IgD-negative memory B cell (primary cell): Measurements from ENCODE around the gene SORT1. TPM values are rescaled to one million over a fixed set of nuclear protein-coding genes. Genes with fewer than 3 reads are reported as not detected.
"Not testable (repeated sequence)": the region's sequence is repeated elsewhere in the genome, so short reads cannot be mapped to it uniquely, and the experiment has no call there.

Experiments used
- H3K27ac Mint-ChIP-seq, 3 donors: one replicate each; pipeline ENCODE4 v1.8.0; 2020 to 2022; ENCODE audit warnings: mild to moderate bottlenecking in 3 of 3, mixed read lengths in 3 of 3, moderate library complexity in 1 of 3
- H3K27me3 Mint-ChIP-seq: one replicate; pipeline ENCODE4 v1.8.0; 2021; ENCODE audit warnings: mixed read lengths
- H3K36me3 Mint-ChIP-seq: one replicate; pipeline ENCODE4 v1.8.0; 2020; ENCODE audit warnings: mild to moderate bottlenecking, mixed read lengths
- H3K4me1 Mint-ChIP-seq, 3 donors: one replicate each; pipeline ENCODE4 v1.8.0; 2020 to 2022; ENCODE audit warnings: mixed read lengths in 3 of 3, mild to moderate bottlenecking in 1 of 3
- H3K4me3 Mint-ChIP-seq, 4 donors: one replicate each; pipeline ENCODE4 v1.8.0; 2020 to 2022; ENCODE audit warnings: mild to moderate bottlenecking in 4 of 4, mixed read lengths in 4 of 4, moderate library complexity in 3 of 4
- H3K9me3 Mint-ChIP-seq, 3 donors: one replicate each; pipeline ENCODE4 v1.8.0; 2020 to 2021; ENCODE audit warnings: mixed read lengths in 3 of 3, mild to moderate bottlenecking in 1 of 3
- polyA plus RNA-seq: library from polyadenylated mRNA; unstranded; fragments of 300-500 nt; fragmentation: Illumina TruSeq; gene quantifications from one replicate; pipeline ENCODE4 v1.2.3, GENCODE V29; 2021

SORT1 gene
- polyA plus RNA-seq, 1 donor from 2014 or later, result 0.09 TPM

GRCh38 chr1:109404838-109405237, 7.1 kb upstream of the SORT1 start:
- Mint-ChIP-seq H3K36me3 (peaks cover 14% of the 10 kb centered on the region), H3K4me3 (peak overlapping the region in 2 of 4 donors; percentile 36 to 67), H3K27me3 (no peaks in the 10 kb centered on the region), H3K27ac (peak overlapping the region in 1 of 3 donors; percentile 67), H3K9me3 (peaks cover 0 to 2% (median 0%) of the 10 kb centered on the region in 3 donors), H3K4me1 (peaks cover 6 to 9% (median 6%) of the 10 kb centered on the region in 3 donors)

- Mint-ChIP-seq H3K9me3 (peaks cover 0 to 2% (median 0%) of the 10 kb centered on the region in 3 donors), H3K27me3 (peaks cover 12% of the 10 kb centered on the region), H3K4me3 (no peak overlapping the region), H3K4me1 (peaks cover 7 to 12% (median 8%) of the 10 kb centered on the region in 3 donors), H3K36me3 (peaks cover 12% of the 10 kb centered on the region), H3K27ac (no peak overlapping the region)
Measured at GRCh38 chr1:109402025-109402424, 4.3 kb upstream of the SORT1 start.

- H3K9me3 Mint-ChIP-seq, result peaks cover 0 to 2% (median 0%) of the 10 kb centered on the region in 3 donors
- peaks cover 8% of the 10 kb centered on the region for H3K36me3 Mint-ChIP-seq
- no peak overlapping the region for H3K27ac Mint-ChIP-seq
- no peak overlapping the region for H3K4me3 Mint-ChIP-seq
- peaks cover 10 to 27% (median 16%) of the 10 kb centered on the region in 3 donors for H3K4me1 Mint-ChIP-seq
- peaks cover 30% of the 10 kb centered on the region for H3K27me3 Mint-ChIP-seq
Measured at GRCh38 chr1:109400035-109400655, 2.4 kb upstream of the SORT1 start.

GRCh38 chr1:109399326-109399957, 1.7 kb upstream of the SORT1 start:
- H3K4me3 Mint-ChIP-seq, result peak overlapping the region in 2 of 4 donors; percentile 34 to 68
- peaks cover 35% of the 10 kb centered on the region for H3K27me3 Mint-ChIP-seq
- peaks cover 4 to 21% (median 10%) of the 10 kb centered on the region in 3 donors for H3K4me1 Mint-ChIP-seq
- peaks cover 2% of the 10 kb centered on the region for H3K36me3 Mint-ChIP-seq
- no peaks in the 10 kb centered on the region for H3K9me3 Mint-ChIP-seq
- no peak overlapping the region for H3K27ac Mint-ChIP-seq

GRCh38 chr1:109398343-109399225, 866 bp upstream of the SORT1 start:
- Mint-ChIP-seq H3K27me3 (peaks cover 40% of the 10 kb centered on the region), H3K27ac (peak overlapping the region in 2 of 3 donors; percentile 31 to 64), H3K4me1 (peaks cover 4 to 18% (median 10%) of the 10 kb centered on the region in 3 donors), H3K9me3 (no peaks in the 10 kb centered on the region), H3K4me3 (peak overlapping the region; percentile 50 to 90 (median 83)), H3K36me3 (peaks cover 2% of the 10 kb centered on the region)

- Mint-ChIP-seq H3K27ac (peak overlapping the region in 1 of 3 donors; percentile 59), H3K36me3 (peaks cover 2% of the 10 kb centered on the region), H3K27me3 (peaks cover 55% of the 10 kb centered on the region), H3K4me1 (peaks cover 11 to 18% (median 16%) of the 10 kb centered on the region in 3 donors), H3K4me3 (peak overlapping the region; percentile 78 to 96 (median 90)), H3K9me3 (no peaks in the 10 kb centered on the region)
Measured at GRCh38 chr1:109396871-109397580, 692 bp downstream of the SORT1 start.

- Mint-ChIP-seq H3K4me3 (peak overlapping the region; percentile 44 to 96 (median 90)), H3K4me1 (peaks cover 17 to 24% (median 21%) of the 10 kb centered on the region in 3 donors), H3K9me3 (no peaks in the 10 kb centered on the region), H3K27me3 (peaks cover 61% of the 10 kb centered on the region), H3K36me3 (peaks cover 2% of the 10 kb centered on the region), H3K27ac (no peak overlapping the region)
Measured at GRCh38 chr1:109396513-109396839, 1.2 kb downstream of the SORT1 start.

GRCh38 chr1:109395602-109396512, 1.9 kb downstream of the SORT1 start:
- H3K36me3 Mint-ChIP-seq, result peaks cover 2% of the 10 kb centered on the region
- H3K27ac Mint-ChIP-seq, result no peak overlapping the region
- H3K9me3 Mint-ChIP-seq, result no peaks in the 10 kb centered on the region
- H3K4me3 Mint-ChIP-seq, result peak overlapping the region; percentile 21 to 96 (median 68)
- peaks cover 21 to 25% (median 24%) of the 10 kb centered on the region in 3 donors for H3K4me1 Mint-ChIP-seq
- H3K27me3 Mint-ChIP-seq, result peaks cover 65% of the 10 kb centered on the region

GRCh38 chr1:109395282-109395599, 2.5 kb downstream of the SORT1 start:
- H3K36me3 Mint-ChIP-seq, H3K27ac Mint-ChIP-seq, H3K4me3 Mint-ChIP-seq, H3K9me3 Mint-ChIP-seq: not testable (repeated sequence)
- Mint-ChIP-seq H3K4me1 (peaks cover 23 to 25% (median 24%) of the 10 kb centered on the region in 3 donors), H3K27me3 (peaks cover 65% of the 10 kb centered on the region)

- peaks cover 2% of the 10 kb centered on the region for H3K36me3 Mint-ChIP-seq
- peaks cover 70% of the 10 kb centered on the region for H3K27me3 Mint-ChIP-seq
- H3K4me1 Mint-ChIP-seq, result peaks cover 24 to 25% (median 25%) of the 10 kb centered on the region in 3 donors
- no peak overlapping the region for H3K27ac Mint-ChIP-seq
- peak overlapping the region in 1 of 4 donors; percentile 12 for H3K4me3 Mint-ChIP-seq
- no peaks in the 10 kb centered on the region for H3K9me3 Mint-ChIP-seq
Measured at GRCh38 chr1:109394591-109395281, 3.0 kb downstream of the SORT1 start.

GRCh38 chr1:109393617-109394233, 4.0 kb downstream of the SORT1 start:
- Mint-ChIP-seq H3K27me3 (peaks cover 77% of the 10 kb centered on the region), H3K9me3 (no peaks in the 10 kb centered on the region), H3K36me3 (peaks cover 2% of the 10 kb centered on the region), H3K27ac (no peak overlapping the region), H3K4me1 (peaks cover 24 to 25% (median 25%) of the 10 kb centered on the region in 3 donors), H3K4me3 (no peak overlapping the region)

GRCh38 chr1:109392788-109393616, 4.7 kb downstream of the SORT1 start:
- no peaks in the 10 kb centered on the region for H3K9me3 Mint-ChIP-seq
- peaks cover 24 to 25% (median 25%) of the 10 kb centered on the region in 3 donors for H3K4me1 Mint-ChIP-seq
- peaks cover 73% of the 10 kb centered on the region for H3K27me3 Mint-ChIP-seq
- H3K27ac Mint-ChIP-seq, result no peak overlapping the region
- H3K4me3 Mint-ChIP-seq, result peak overlapping the region in 1 of 4 donors; percentile 34
- H3K36me3 Mint-ChIP-seq, result peaks cover 2% of the 10 kb centered on the region
